Activated CD8-positive, alpha-beta T cell treated with anti-CD3 and anti-CD28 coated beads for 36 hours (primary cell): Measurements from ENCODE around the gene SLC12A1. TPM values are rescaled to one million over a fixed set of nuclear protein-coding genes. Genes with fewer than 3 reads are reported as not detected.

Experiments used
- ATAC-seq: fragments of 200-7000 bp; cut with Tn5 transposase; one replicate; pipeline ENCODE4 v1.10.0; 2021; ENCODE audit warnings: mild to moderate bottlenecking, moderate library complexity
- CTCF ChIA-PET: fragments of 350-600 bp; sonication (Branson Sonifier 250); formaldehyde crosslinking; loops from one replicate; lab custom pipeline; 2021; ENCODE audit warnings: antibody characterized with exemption; lab: Charles Lee
- POLR2A ChIA-PET: fragments of 350-600 bp; sonication (Branson Sonifier 250); formaldehyde crosslinking; loops from one replicate; lab custom pipeline; 2021; ENCODE audit warnings: antibody characterized with exemption; lab: Charles Lee
- DNase-seq: peaks from one replicate; pipeline ENCODE4 v3.0.0-alpha.2; 2020
- H3K27ac Mint-ChIP-seq: one replicate; pipeline ENCODE4 v1.8.0; 2021; ENCODE audit warnings: mild to moderate bottlenecking, mixed read lengths
- H3K27me3 Mint-ChIP-seq: one replicate; pipeline ENCODE4 v1.8.0; 2021; ENCODE audit warnings: mixed read lengths
- H3K36me3 Mint-ChIP-seq: one replicate; pipeline ENCODE4 v1.8.0; 2021; ENCODE audit warnings: low read depth, mixed read lengths
- H3K4me1 Mint-ChIP-seq: one replicate; pipeline ENCODE4 v1.8.0; 2021; ENCODE audit warnings: low read depth, mixed read lengths
- H3K4me3 Mint-ChIP-seq: one replicate; pipeline ENCODE4 v1.8.0; 2021; ENCODE audit warnings: mild to moderate bottlenecking, moderate library complexity, mixed read lengths
- H3K9me3 Mint-ChIP-seq: one replicate; pipeline ENCODE4 v1.8.0; 2021; ENCODE audit warnings: mixed read lengths
- CTCF ChIP-seq: fragments of 200-600 bp; IDR thresholded peaks from one replicate; pipeline ENCODE4 v1.8.0; 2022; ENCODE audit warnings: antibody characterized with exemption, mild to moderate bottlenecking
- intact Hi-C: fragments of 100-400 bp; cut with micrococcal nuclease; formaldehyde crosslinking; loops from one replicate; pipeline ENCODE4 v1.10.0; 2022
- total RNA-seq, 2 experiments: library from RNA; stranded (reverse); gene quantifications; one replicate each; pipeline ENCODE4 v1.2.3, GENCODE V29; 2021

Gene SLC12A1
- total RNA-seq, 2 experiments from 2014 or later: not detected

GRCh38 chr15:48176957-48177356 is 29.1 kb upstream of the SLC12A1 start:
- ATAC-seq: no peak
- Mint-ChIP-seq H3K36me3 (peaks cover 13% of the 10 kb centered on the region), H3K4me1 (peaks cover 29% of the 10 kb centered on the region), H3K9me3 (peaks cover 9% of the 10 kb centered on the region), H3K27ac (no peak overlapping the region), H3K27me3 (peaks cover 6% of the 10 kb centered on the region), H3K4me3 (peak overlapping the region; percentile 85)
- no peak for DNase-seq
- intact Hi-C loops: no loop called here
- ChIA-PET CTCF (interaction anchor here (0.8 to 2.8 kb wide), 2 partner anchors 9 to 109 kb away, joined by 3 to 5 read pairs; no protein-coding TSS in a partner anchor), POLR2A (no interaction called here)
- no peak for TF ChIP-seq CTCF

- Mint-ChIP-seq H3K27ac (peak overlapping the region; percentile 83), H3K36me3 (peaks cover 13% of the 10 kb centered on the region), H3K4me3 (peak overlapping the region; percentile 85), H3K27me3 (peaks cover 10% of the 10 kb centered on the region), H3K4me1 (peaks cover 29% of the 10 kb centered on the region), H3K9me3 (peaks cover 8% of the 10 kb centered on the region)
- intact Hi-C loops: no loop called here
- TF ChIP-seq CTCF: no peak
- ATAC-seq (peak; percentile 62), DNase-seq (peak; percentile 16)
- ChIA-PET CTCF (interaction anchor here (0.8 to 2.8 kb wide), 2 partner anchors 9 to 109 kb away, joined by 3 to 5 read pairs; no protein-coding TSS in a partner anchor), POLR2A (interaction anchor here (0.7 kb wide), 1 partner anchor 45 kb away, joined by 3 read pairs; no protein-coding TSS in a partner anchor)
Measured at GRCh38 chr15:48177383-48177765, 28.7 kb upstream of the SLC12A1 start.

DNA sequence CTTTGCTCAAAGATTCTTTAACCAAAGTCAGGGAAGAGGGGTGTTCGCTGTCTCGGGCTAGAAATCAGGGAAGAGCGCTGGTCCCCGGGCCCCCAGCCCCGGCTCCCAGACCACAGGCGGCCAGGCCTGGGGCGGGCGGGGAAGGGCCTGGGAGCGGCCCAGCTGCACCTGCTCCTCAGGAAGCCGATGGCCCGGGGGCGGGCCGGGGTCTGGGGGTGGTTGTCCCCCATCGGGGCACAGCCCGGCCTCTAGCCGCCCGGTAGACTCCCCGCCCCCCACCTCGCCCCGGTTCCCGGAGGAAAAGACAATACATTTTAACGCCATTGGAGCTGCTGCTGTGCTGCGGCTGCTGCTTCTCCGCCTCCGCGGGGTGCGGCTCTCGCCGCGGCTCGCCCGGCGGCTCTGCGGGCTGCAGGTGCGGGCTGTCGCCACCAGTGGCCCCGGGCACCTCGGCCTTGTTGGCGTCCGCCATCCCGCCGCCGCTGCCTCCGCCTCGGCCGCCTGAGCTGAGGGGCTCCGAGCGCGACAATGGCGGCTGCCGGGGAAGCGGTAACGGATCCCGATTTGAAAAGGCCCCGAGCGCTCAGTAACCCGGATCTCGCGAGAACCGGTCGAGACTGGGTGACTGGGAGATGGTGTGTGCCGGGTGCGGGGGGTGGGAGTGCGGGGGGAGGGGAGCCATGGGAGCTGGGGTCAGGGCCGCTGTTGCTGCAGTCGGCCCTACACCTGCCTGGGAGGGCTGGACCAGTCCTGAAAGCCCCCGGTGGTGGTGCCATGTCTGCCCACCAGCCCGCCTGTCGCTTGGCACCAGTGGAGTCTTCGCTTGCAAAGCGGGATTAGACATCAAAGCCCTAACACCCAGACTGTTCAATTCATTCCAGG is 28.1 kb upstream of the SLC12A1 start, which contains the start of gene MYEF2:
MYEF2 (minus strand) TSS at position 530 of the 882 bp plus-strand sequence; CDS start at position 472, 58 bp downstream.
- Mint-ChIP-seq H3K27ac (peak within 1 kb of the TSS; percentile 83), H3K4me3 (peak within 1 kb of the TSS; percentile 85), H3K9me3 (peaks cover 3% of the 10 kb centered on the region), H3K4me1 (peaks cover 27% of the 10 kb centered on the region), H3K27me3 (peaks cover 12% of the 10 kb centered on the region), H3K36me3 (peaks cover 13% of the 10 kb centered on the region)
- ChIA-PET CTCF (interaction anchor here (2.8 kb wide), 1 partner anchor 10 kb away, joined by 5 read pairs; no protein-coding TSS in a partner anchor), POLR2A (interaction anchor here (0.7 to 1.1 kb wide), 2 partner anchors 45 to 154 kb away, joined by 3 read pairs; no protein-coding TSS in a partner anchor)
- intact Hi-C loops: no loop called here
- TF ChIP-seq CTCF: no peak
- DNase-seq (peak; percentile 86), ATAC-seq (peak; percentile 94)

- intact Hi-C loops: no loop called here
- H3K27ac Mint-ChIP-seq: no peak overlapping the region
- H3K9me3 Mint-ChIP-seq: no peaks in the 10 kb centered on the region
- TF ChIP-seq CTCF: no peak
- peaks cover 24% of the 10 kb centered on the region for H3K4me1 Mint-ChIP-seq
- ChIA-PET POLR2A (interaction anchor here (1.1 kb wide), 1 partner anchor 154 kb away, joined by 3 read pairs; no protein-coding TSS in a partner anchor), CTCF (interaction anchor here (2.8 kb wide), 1 partner anchor 10 kb away, joined by 5 read pairs; no protein-coding TSS in a partner anchor)
- peaks cover 11% of the 10 kb centered on the region for H3K36me3 Mint-ChIP-seq
- ATAC-seq: no peak
- no peak for DNase-seq
- H3K4me3 Mint-ChIP-seq: peak overlapping the region; percentile 85
- H3K27me3 Mint-ChIP-seq: peaks cover 14% of the 10 kb centered on the region
Measured at GRCh38 chr15:48178648-48178931, 27.5 kb upstream of the SLC12A1 start.

DNA sequence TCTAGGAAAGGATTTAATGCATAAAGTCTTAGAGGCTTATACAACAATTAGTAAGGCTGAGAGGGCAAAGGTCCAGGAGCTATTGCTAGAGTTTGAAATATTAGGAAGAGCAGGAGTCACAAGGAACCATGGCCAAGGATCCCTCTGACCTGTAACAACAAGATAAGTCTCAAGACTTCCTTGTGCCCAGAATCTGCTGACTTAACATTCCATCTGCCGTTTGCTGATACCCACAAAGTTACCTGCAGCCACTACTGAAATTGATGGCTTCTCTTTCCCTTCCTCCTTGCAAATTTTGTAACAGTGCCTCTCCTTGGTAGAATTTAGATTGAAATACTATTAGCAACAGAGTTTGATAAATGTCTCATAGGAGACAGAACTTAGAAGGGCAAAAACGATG is 23.4 kb upstream of the SLC12A1 start:
- ChIA-PET CTCF (interaction anchor here (1.1 kb wide), 1 partner anchor 104 kb away, joined by 3 read pairs; no protein-coding TSS in a partner anchor), POLR2A (no interaction called here)
- Mint-ChIP-seq H3K36me3 (no peaks in the 10 kb centered on the region), H3K9me3 (no peaks in the 10 kb centered on the region), H3K27ac (no peak overlapping the region), H3K4me1 (no peaks in the 10 kb centered on the region), H3K27me3 (peaks cover 23% of the 10 kb centered on the region), H3K4me3 (no peak overlapping the region)
- no peak for TF ChIP-seq CTCF
- ATAC-seq: no peak
- intact Hi-C loops: no loop called here
- no peak for DNase-seq
